CD4-positive, alpha-beta T cell (primary cell): ENCODE measurements around the gene LY6G6D. TPM values are rescaled to one million over a fixed set of nuclear protein-coding genes. Genes with fewer than 3 reads are reported as not detected.

Experiments
- ATAC-seq: fragments of 200-7000 bp; cut with Tn5 transposase; one replicate; pipeline ENCODE4 v1.10.0; 2022; ENCODE audit warnings: mild to moderate bottlenecking; ENCODE audit not compliant: poor library complexity
- CTCF ChIA-PET: fragments of 350-600 bp; sonication (Branson Sonifier 250); formaldehyde crosslinking; loops from one replicate; lab custom pipeline; 2021; ENCODE audit warnings: antibody characterized with exemption, inconsistent platforms; lab: Charles Lee
- POLR2A ChIA-PET: fragments of 350-600 bp; sonication (Branson Sonifier 250); formaldehyde crosslinking; loops from one replicate; lab custom pipeline; 2021; ENCODE audit warnings: antibody characterized with exemption, inconsistent platforms; lab: Charles Lee
- DNase-seq, 14 experiments: peaks; one replicate each; pipeline ENCODE4 v3.0.0-alpha.2; 2013 to 2020; ENCODE audit warnings: mixed read lengths in 2 of 14
- H3K27ac ChIP-seq, 2 donors: one replicate each; pipeline versions ENCODE4 v1.5.1 to v1.7.0; 2013; ENCODE audit warnings: low read length in 2 of 2, low read depth in 1 of 2, mild to moderate bottlenecking in 1 of 2
- H3K27me3 ChIP-seq, 2 experiments: 1 replicate in 1 of 2; 2 replicates in 1 of 2; pipeline versions ENCODE4 v1.6.1 to v1.7.0; 2013; ENCODE audit warnings: low read length in 2 of 2, control low read depth in 1 of 2, mild to moderate bottlenecking in 1 of 2, moderate library complexity in 1 of 2; ENCODE audit not compliant: insufficient read depth in 2 of 2, control insufficient read depth in 1 of 2
- H3K36me3 ChIP-seq: one replicate; pipeline ENCODE4 v1.6.1; 2013; ENCODE audit warnings: low read length, control low read depth; ENCODE audit not compliant: insufficient read depth
- H3K4me1 ChIP-seq: one replicate; pipeline ENCODE4 v1.6.1; 2013; ENCODE audit warnings: low read length, control low read depth; ENCODE audit not compliant: insufficient read depth
- H3K4me3 ChIP-seq: one replicate; pipeline ENCODE4 v1.5.1; 2013; ENCODE audit warnings: mild to moderate bottlenecking, low read length, moderate library complexity
- H3K9me3 ChIP-seq, 2 experiments: 1 replicate in 1 of 2; 2 replicates in 1 of 2; pipeline versions ENCODE4 v1.6.1 to v1.7.0; 2013; ENCODE audit warnings: low read length in 2 of 2, mild to moderate bottlenecking in 2 of 2, control low read depth in 1 of 2, moderate library complexity in 1 of 2; ENCODE audit not compliant: control insufficient read depth in 1 of 2, insufficient read depth in 1 of 2
- H3K27ac Mint-ChIP-seq: one replicate; pipeline ENCODE4 v1.8.0; 2020; ENCODE audit warnings: mixed read lengths
- H3K27me3 Mint-ChIP-seq: one replicate; pipeline ENCODE4 v1.8.0; 2021; ENCODE audit warnings: mixed read lengths
- H3K36me3 Mint-ChIP-seq: one replicate; pipeline ENCODE4 v1.8.0; 2021; ENCODE audit warnings: low read depth, mixed read lengths
- H3K4me1 Mint-ChIP-seq: one replicate; pipeline ENCODE4 v1.8.0; 2021; ENCODE audit warnings: low read depth, mixed read lengths
- H3K4me3 Mint-ChIP-seq: one replicate; pipeline ENCODE4 v1.8.0; 2020; ENCODE audit warnings: mild to moderate bottlenecking, mixed read lengths
- H3K9me3 Mint-ChIP-seq: one replicate; pipeline ENCODE4 v1.8.0; 2020; ENCODE audit warnings: mixed read lengths
- CTCF ChIP-seq: fragments of 200-600 bp; IDR thresholded peaks from one replicate; pipeline ENCODE4 v1.8.0; 2022; ENCODE audit warnings: antibody characterized with exemption, mild to moderate bottlenecking
- intact Hi-C, 2 experiments: fragments of 100-400 bp; cut with DNase I in 1 of 2; cut with micrococcal nuclease in 1 of 2; formaldehyde crosslinking; loops; one replicate each; pipeline versions ENCODE4 v1.15.1 to v1.9.0; 2023 to 2025; cut with DNase I, micrococcal nuclease
- total RNA-seq, 174 experiments: library from RNA in 2 of 174; stranded (reverse) in 2 of 174; gene quantifications; one replicate each; pipeline ENCODE4 v1.2.3 and lab custom pipeline; 2021 to 2026

LY6G6D gene
- total RNA-seq, 2 experiments from 2014 or later: not detected

GRCh38 chr6:31701666-31702404 lies 13.3 kb upstream of the LY6G6D start:
- Histone ChIP-seq H3K27me3 (no peaks in the 10 kb centered on the region), H3K4me3 (peak overlapping the region; percentile 67), H3K27ac (peak overlapping the region in 1 of 2 donors; percentile 98), H3K4me1 (peaks cover 35% of the 10 kb centered on the region), H3K36me3 (peaks cover 26% of the 10 kb centered on the region), H3K9me3 (no peaks in the 10 kb centered on the region)
- Mint-ChIP-seq H3K27ac (peak overlapping the region; percentile 94), H3K27me3 (no peaks in the 10 kb centered on the region), H3K36me3 (peaks cover 45% of the 10 kb centered on the region), H3K4me1 (peaks cover 44% of the 10 kb centered on the region), H3K4me3 (peak overlapping the region; percentile 94), H3K9me3 (no peaks in the 10 kb centered on the region)
- peak in 1 of 14 experiments; percentile 16 for DNase-seq
- ChIA-PET CTCF (interaction anchor here (1.1 to 1.7 kb wide), 3 partner anchors 21 to 39 kb away, joined by 3 to 10 read pairs (median 3); partner anchors contain the start of gene LY6G5C), POLR2A (interaction anchor here (1.7 to 2.2 kb wide), 7 partner anchors 37 to 161 kb away, joined by 8 to 22 read pairs (median 14); partner anchors contain the start of genes BAG6, CSNK2B, DDX39B and GPANK1)
- no peak for ATAC-seq
- TF ChIP-seq CTCF: no peak
- intact Hi-C loops: loop anchor here (2.0 to 5.0 kb wide), 3 partner anchors 35 to 37 kb away; partner anchors contain the start of genes CLIC1 (in 1 of the 2) and GPANK1 (in 1 of the 2)

GRCh38 chr6:31702405-31702818 lies 12.7 kb upstream of the LY6G6D start:
- peaks cover 39% of the 10 kb centered on the region for H3K4me1 Mint-ChIP-seq
- H3K4me1 ChIP-seq: peaks cover 35% of the 10 kb centered on the region
- no peaks in the 10 kb centered on the region for H3K27me3 Mint-ChIP-seq
- TF ChIP-seq CTCF: no peak
- ChIA-PET CTCF (interaction anchor here (1.1 to 1.5 kb wide), 2 partner anchors 21 to 39 kb away, joined by 3 to 10 read pairs; partner anchors contain the start of gene LY6G5C), POLR2A (interaction anchor here (0.6 to 2.6 kb wide), 20 partner anchors 9 to 1160 kb away, joined by 3 to 22 read pairs (median 8); partner anchors contain the start of genes BAG6, CSNK2B, DDAH2 and DDX39B)
- peak overlapping the region; percentile 95 to 98 for H3K27ac ChIP-seq
- ATAC-seq: peak; percentile 7
- H3K27ac Mint-ChIP-seq: peak overlapping the region; percentile 94
- peak overlapping the region; percentile 67 for H3K4me3 ChIP-seq
- intact Hi-C loops: loop anchor here (2.0 to 5.0 kb wide), 3 partner anchors 35 to 38 kb away; partner anchors contain the start of genes CLIC1 (in 1 of the 2) and GPANK1 (in 1 of the 2)
- peak overlapping the region; percentile 94 for H3K4me3 Mint-ChIP-seq
- H3K27me3 ChIP-seq: no peaks in the 10 kb centered on the region
- H3K9me3 ChIP-seq: no peaks in the 10 kb centered on the region
- DNase-seq: no peak
- no peaks in the 10 kb centered on the region for H3K9me3 Mint-ChIP-seq
- peaks cover 40% of the 10 kb centered on the region for H3K36me3 Mint-ChIP-seq
- peaks cover 20% of the 10 kb centered on the region for H3K36me3 ChIP-seq
